ENCODE measurements around the gene GIPC2.

DNA sequence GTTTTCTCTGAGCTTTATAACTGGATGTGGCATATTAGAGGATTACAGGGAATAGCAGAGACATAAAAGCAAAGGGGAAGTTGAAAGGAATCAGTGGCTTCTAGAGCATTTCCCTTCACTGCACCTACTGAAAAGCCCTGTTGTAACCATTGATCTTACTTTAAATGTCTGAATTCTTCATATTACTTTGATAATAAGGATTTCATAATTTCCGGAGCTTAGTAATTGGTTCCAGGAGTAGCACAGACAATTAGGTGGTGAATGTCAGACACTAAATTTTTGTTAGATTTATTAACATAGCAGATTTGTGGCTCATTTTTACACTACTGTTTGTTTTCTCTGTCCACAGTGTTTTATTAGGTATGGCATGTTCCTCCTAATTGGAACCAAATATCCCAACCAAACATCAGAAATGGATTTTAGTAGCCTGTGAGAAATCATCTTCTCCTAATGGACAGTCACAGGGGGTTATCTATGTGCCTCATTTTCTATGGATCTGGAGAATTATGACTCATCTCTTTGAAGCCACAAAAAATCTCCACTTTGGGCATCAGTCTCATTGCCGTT is 100.5 kb downstream of the GIPC2 start:
- TF ChIP-seq POLR2A (IDR thresholded peaks at IDR 0.05), result no peak
- TF ChIP-seq, protein P1, sequence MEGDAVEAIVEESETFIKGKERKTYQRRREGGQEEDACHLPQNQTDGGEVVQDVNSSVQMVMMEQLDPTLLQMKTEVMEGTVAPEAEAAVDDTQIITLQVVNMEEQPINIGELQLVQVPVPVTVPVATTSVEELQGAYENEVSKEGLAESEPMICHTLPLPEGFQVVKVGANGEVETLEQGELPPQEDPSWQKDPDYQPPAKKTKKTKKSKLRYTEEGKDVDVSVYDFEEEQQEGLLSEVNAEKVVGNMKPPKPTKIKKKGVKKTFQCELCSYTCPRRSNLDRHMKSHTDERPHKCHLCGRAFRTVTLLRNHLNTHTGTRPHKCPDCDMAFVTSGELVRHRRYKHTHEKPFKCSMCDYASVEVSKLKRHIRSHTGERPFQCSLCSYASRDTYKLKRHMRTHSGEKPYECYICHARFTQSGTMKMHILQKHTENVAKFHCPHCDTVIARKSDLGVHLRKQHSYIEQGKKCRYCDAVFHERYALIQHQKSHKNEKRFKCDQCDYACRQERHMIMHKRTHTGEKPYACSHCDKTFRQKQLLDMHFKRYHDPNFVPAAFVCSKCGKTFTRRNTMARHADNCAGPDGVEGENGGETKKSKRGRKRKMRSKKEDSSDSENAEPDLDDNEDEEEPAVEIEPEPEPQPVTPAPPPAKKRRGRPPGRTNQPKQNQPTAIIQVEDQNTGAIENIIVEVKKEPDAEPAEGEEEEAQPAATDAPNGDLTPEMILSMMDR (IDR thresholded peaks at IDR 0.05), result no peak

All from heart left ventricle (tissue), 13 donors.